CD14-positive monocyte (primary cell): ENCODE results near the gene PITPNC1. TPM values are rescaled to one million over a fixed set of nuclear protein-coding genes. Genes with fewer than 3 reads are reported as not detected.

ENCODE experiments used
- DNase-seq, 3 donors: peaks; one replicate each; pipeline ENCODE4 v3.0.0-alpha.2; 2011 to 2022
- H2AFZ ChIP-seq: 2 replicates; pipeline ENCODE4 v1.6.0; 2012; ENCODE audit warnings: mild to moderate bottlenecking, low read depth, low read length, inconsistent platforms; ENCODE audit not compliant: insufficient read depth, poor library complexity, severe bottlenecking
- H3K27ac ChIP-seq, 2 donors: 1 replicate in 1 of 2; 2 replicates in 1 of 2; pipeline ENCODE4 v1.5.1; 2012 to 2013; ENCODE audit warnings: low read length in 2 of 2, control low read depth in 1 of 2, inconsistent platforms in 1 of 2, low read depth in 1 of 2, mild to moderate bottlenecking in 1 of 2
- H3K27me3 ChIP-seq, 2 donors: one replicate each; pipeline versions ENCODE4 v1.6.0 to v1.6.1; 2011 to 2013; ENCODE audit warnings: low read length in 2 of 2; ENCODE audit not compliant: control insufficient read depth in 2 of 2, insufficient read depth in 2 of 2
- H3K36me3 ChIP-seq, 2 donors: replicated peaks in 1 of 2; 1 replicate in 1 of 2; 2 replicates in 1 of 2; pipeline versions ENCODE4 v1.5.1 to v1.6.1; 2012 to 2013; ENCODE audit warnings: low read length in 2 of 2, control low read depth in 1 of 2, inconsistent platforms in 1 of 2, mild to moderate bottlenecking in 1 of 2; ENCODE audit not compliant: insufficient read depth in 2 of 2, control insufficient read depth in 1 of 2
- H3K4me1 ChIP-seq, 2 donors: 1 replicate in 1 of 2; 2 replicates in 1 of 2; pipeline versions ENCODE4 v1.5.1 to v1.6.1; 2012 to 2013; ENCODE audit warnings: low read length in 2 of 2, control low read depth in 1 of 2, inconsistent platforms in 1 of 2, mild to moderate bottlenecking in 1 of 2, moderate library complexity in 1 of 2; ENCODE audit not compliant: insufficient read depth in 2 of 2, control insufficient read depth in 1 of 2
- H3K4me2 ChIP-seq: replicated peaks from 2 replicates; pipeline ENCODE3; 2012; ENCODE audit warnings: low read length, moderate library complexity, mild to moderate bottlenecking; ENCODE audit not compliant: poor library complexity, severe bottlenecking; ENCODE audit errors: extremely low read depth
- H3K4me3 ChIP-seq, 3 experiments: fragments of 200-600 bp in 1 of 3; sonication (generic) in 1 of 3; replicated peaks in 1 of 3; 1 replicate in 2 of 3; 2 replicates in 1 of 3; pipeline ENCODE4 v1.5.1; 2011 to 2013; ENCODE audit warnings: low read length in 3 of 3, mild to moderate bottlenecking in 3 of 3, control low read depth in 2 of 3, low read depth in 2 of 3, inconsistent platforms in 1 of 3, moderate library complexity in 1 of 3
- H3K79me2 ChIP-seq: 2 replicates; pipeline ENCODE4 v1.6.0; 2012; ENCODE audit warnings: mild to moderate bottlenecking, control low read depth, inconsistent platforms, low read length, moderate library complexity; ENCODE audit not compliant: insufficient read depth
- H3K9ac ChIP-seq: 2 replicates; pipeline ENCODE4 v1.6.0; 2017; ENCODE audit warnings: low read length, mild to moderate bottlenecking; ENCODE audit not compliant: insufficient read depth, poor library complexity, severe bottlenecking
- H3K9me3 ChIP-seq, 2 donors: replicated peaks in 1 of 2; 1 replicate in 1 of 2; 2 replicates in 1 of 2; pipeline versions ENCODE4 v1.5.1 to v1.6.1; 2012 to 2013; ENCODE audit warnings: low read length in 2 of 2, control low read depth in 1 of 2; ENCODE audit not compliant: control insufficient read depth in 1 of 2, insufficient read depth in 1 of 2
- H4K20me1 ChIP-seq: 2 replicates; pipeline ENCODE4 v1.6.0; 2012; ENCODE audit warnings: mild to moderate bottlenecking, low read length, control low read depth, moderate library complexity; ENCODE audit not compliant: insufficient read depth
- H3K27ac Mint-ChIP-seq, 7 donors: one replicate each; pipeline ENCODE4 v1.8.0; 2020; ENCODE audit warnings: mild to moderate bottlenecking in 7 of 7, mixed read lengths in 7 of 7, moderate library complexity in 6 of 7, inconsistent platforms in 2 of 7
- H3K27me3 Mint-ChIP-seq, 3 donors: one replicate each; pipeline ENCODE4 v1.8.0; 2021 to 2022; ENCODE audit warnings: low read depth in 3 of 3, mild to moderate bottlenecking in 3 of 3, mixed read lengths in 3 of 3, moderate library complexity in 3 of 3, inconsistent platforms in 1 of 3
- H3K36me3 Mint-ChIP-seq, 2 donors: one replicate each; pipeline ENCODE4 v1.8.0; 2020; ENCODE audit warnings: mixed read lengths in 2 of 2, inconsistent platforms in 1 of 2, mild to moderate bottlenecking in 1 of 2
- H3K4me1 Mint-ChIP-seq: one replicate; pipeline ENCODE4 v1.8.0; 2020; ENCODE audit warnings: mild to moderate bottlenecking, mixed read lengths
- H3K4me3 Mint-ChIP-seq, 2 donors: one replicate each; pipeline ENCODE4 v1.8.0; 2020; ENCODE audit warnings: mild to moderate bottlenecking in 2 of 2, mixed read lengths in 2 of 2, moderate library complexity in 1 of 2
- H3K9me3 Mint-ChIP-seq, 7 donors: one replicate each; pipeline ENCODE4 v1.8.0; 2020 to 2022; ENCODE audit warnings: mixed read lengths in 7 of 7, mild to moderate bottlenecking in 6 of 7, moderate library complexity in 6 of 7, inconsistent platforms in 2 of 7
- CTCF ChIP-seq: fragments of 200-600 bp; IDR thresholded peaks from one replicate; pipeline ENCODE4 v1.8.0; 2022; ENCODE audit warnings: antibody characterized with exemption, mild to moderate bottlenecking
- WGBS: methylation state at CpG from one replicate; pipeline ENCODE4 v1.1.5; 2013; ENCODE audit warnings: missing lambda C conversion rate; ENCODE audit not compliant: insufficient coverage; 5-methylcytosine and 5-hydroxymethylcytosine counted together
- intact Hi-C, 2 donors: fragments of 100-400 bp; cut with micrococcal nuclease; formaldehyde crosslinking; loops; one replicate each; pipeline versions ENCODE4 v1.15.0 to v1.15.1; 2023
- polyA plus RNA-seq, 3 donors: library from polyadenylated mRNA; depleted of rRNA in 1 of 3; unstranded in 2 of 3; stranded (reverse) in 1 of 3; fragments of 300-500 nt in 2 of 3; fragments of >200 nt in 1 of 3; fragmentation: Illumina TruSeq in 2 of 3; gene quantifications; 1 replicate in 2 of 3; 2 replicates in 1 of 3; pipeline ENCODE4 v1.2.3, GENCODE V29; 2012 to 2021

The PITPNC1 gene
- polyA plus RNA-seq, 3 donors = 18.5 to 31.0 (median 21.7) TPM

GRCh38 chr17:67488768-67489167 lies 111.7 kb downstream of the PITPNC1 start:
- Histone ChIP-seq H3K4me1 (peaks cover 17 to 21% of the 10 kb centered on the region in 2 donors), H3K27ac (no peak overlapping the region), H3K36me3 (no peaks in the 10 kb centered on the region), H3K9me3 (no peaks in the 10 kb centered on the region), H2AFZ (no peak overlapping the region), H4K20me1 (peaks cover 37% of the 10 kb centered on the region), H3K27me3 (no peaks in the 10 kb centered on the region), H3K9ac (no peak overlapping the region), H3K79me2 (peaks cover 7% of the 10 kb centered on the region), H3K4me2 (no peak overlapping the region), H3K4me3 (no peak overlapping the region)
- H3K4me1 Mint-ChIP-seq = peaks cover 39% of the 10 kb centered on the region
- DNase-seq = no peak
- no peak overlapping the region for H3K4me3 Mint-ChIP-seq
- peaks cover 0 to 2% (median 0%) of the 10 kb centered on the region in 7 donors for H3K9me3 Mint-ChIP-seq
- intact Hi-C loops = no loop called here
- H3K36me3 Mint-ChIP-seq = peaks cover 2 to 5% of the 10 kb centered on the region in 2 donors
- peak overlapping the region in 3 of 7 donors; percentile 7 to 86 (median 24) for H3K27ac Mint-ChIP-seq
- H3K27me3 Mint-ChIP-seq = no peaks in the 10 kb centered on the region
- no peak for TF ChIP-seq CTCF
- 100% methylated on average over 1 of the region's 4 CpGs for WGBS

DNA sequence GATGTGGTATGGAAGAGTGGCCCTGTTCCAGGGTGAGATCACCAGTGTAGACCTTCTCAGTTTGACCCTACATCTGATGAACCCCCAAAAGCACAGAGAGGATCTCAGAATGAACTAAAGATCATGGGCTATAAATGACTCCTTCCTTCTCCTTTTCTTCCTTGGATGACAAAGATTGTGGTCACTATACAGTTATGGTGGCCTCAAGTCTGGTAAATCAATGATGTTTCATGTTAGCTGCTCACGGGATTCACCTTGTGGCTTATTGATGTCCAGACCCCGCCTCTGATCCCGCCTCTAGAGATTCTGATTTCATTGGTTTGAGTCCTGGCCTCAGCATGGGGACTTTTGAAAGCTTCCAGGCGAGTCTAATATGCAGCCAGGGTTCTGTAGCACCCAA lies 112.2 kb downstream of the PITPNC1 start:
- peaks cover 38% of the 10 kb centered on the region for H3K4me1 Mint-ChIP-seq
- H3K27ac ChIP-seq = no peak overlapping the region

More for the DNA sequence above, 112.2 kb downstream of the PITPNC1 start:
- Histone ChIP-seq H3K4me1 (peaks cover 17% of the 10 kb centered on the region in 2 donors), H4K20me1 (peaks cover 40% of the 10 kb centered on the region), H3K4me3 (no peak overlapping the region), H3K9me3 (no peaks in the 10 kb centered on the region), H3K4me2 (no peak overlapping the region), H3K9ac (no peak overlapping the region), H3K36me3 (no peaks in the 10 kb centered on the region), H3K79me2 (peaks cover 7% of the 10 kb centered on the region), H3K27me3 (no peaks in the 10 kb centered on the region), H2AFZ (no peak overlapping the region)
- WGBS = 93% methylated on average over 4 of the region's 4 CpGs
- no peak for TF ChIP-seq CTCF
- DNase-seq = peak in 1 of 3 donors; percentile 46
- peaks cover 0 to 2% (median 0%) of the 10 kb centered on the region in 7 donors for H3K9me3 Mint-ChIP-seq
- H3K27me3 Mint-ChIP-seq = peaks cover 0 to 3% (median 2%) of the 10 kb centered on the region in 3 donors
- intact Hi-C loops = no loop called here
- H3K4me3 Mint-ChIP-seq = no peak overlapping the region
- peaks cover 2 to 5% of the 10 kb centered on the region in 2 donors for H3K36me3 Mint-ChIP-seq
- H3K27ac Mint-ChIP-seq = peak overlapping the region in 4 of 7 donors; percentile 7 to 86 (median 48)
